Natural killer cell (primary cell): ENCODE results near the gene AKAP13. TPM values are rescaled to one million over a fixed set of nuclear protein-coding genes. Genes with fewer than 3 reads are reported as not detected.

Experiments used
- ATAC-seq, 3 donors: fragments of 150-1000 bp in 2 of 3; fragments of 200-7000 bp in 1 of 3; cut with Tn5 transposase; 1 replicate in 1 of 3; 2 replicates in 2 of 3; pipeline ENCODE4 v1.10.0; 2021; ENCODE audit warnings: mild to moderate bottlenecking in 2 of 3, moderate library complexity in 2 of 3
- DNase-seq, 2 donors: peaks; one replicate each; pipeline versions ENCODE4 v3.0.0 to v3.0.0-alpha.2; 2013 to 2021; ENCODE audit warnings: mixed read lengths in 1 of 2
- H3K27ac ChIP-seq: one replicate; pipeline ENCODE4 v1.5.1; 2013; ENCODE audit warnings: mild to moderate bottlenecking, low read length
- H3K27me3 ChIP-seq: one replicate; pipeline ENCODE4 v1.6.1; 2013; ENCODE audit warnings: low read length; ENCODE audit not compliant: control insufficient read depth, insufficient read depth
- H3K36me3 ChIP-seq: one replicate; pipeline ENCODE4 v1.6.1; 2013; ENCODE audit warnings: low read length; ENCODE audit not compliant: control insufficient read depth, insufficient read depth
- H3K4me1 ChIP-seq: one replicate; pipeline ENCODE4 v1.6.1; 2013; ENCODE audit warnings: low read length; ENCODE audit not compliant: control insufficient read depth, insufficient read depth
- H3K4me3 ChIP-seq: one replicate; pipeline ENCODE4 v1.5.1; 2013; ENCODE audit warnings: low read length
- H3K9me3 ChIP-seq: one replicate; pipeline ENCODE4 v1.6.1; 2013; ENCODE audit warnings: low read length; ENCODE audit not compliant: control insufficient read depth, insufficient read depth
- H3K27ac Mint-ChIP-seq, 2 donors: one replicate each; pipeline ENCODE4 v1.8.0; 2022; ENCODE audit warnings: mild to moderate bottlenecking in 2 of 2, mixed read lengths in 2 of 2, moderate library complexity in 1 of 2
- H3K27me3 Mint-ChIP-seq, 2 donors: one replicate each; pipeline ENCODE4 v1.8.0; 2022; ENCODE audit warnings: low read depth in 2 of 2, mixed read lengths in 2 of 2
- H3K36me3 Mint-ChIP-seq: one replicate; pipeline ENCODE4 v1.8.0; 2022; ENCODE audit warnings: mixed read lengths
- H3K4me1 Mint-ChIP-seq, 2 donors: one replicate each; pipeline ENCODE4 v1.8.0; 2022; ENCODE audit warnings: mixed read lengths in 2 of 2
- H3K4me3 Mint-ChIP-seq: one replicate; pipeline ENCODE4 v1.8.0; 2022; ENCODE audit warnings: mild to moderate bottlenecking, moderate library complexity, mixed read lengths
- H3K9me3 Mint-ChIP-seq, 2 donors: one replicate each; pipeline ENCODE4 v1.8.0; 2022; ENCODE audit warnings: mixed read lengths in 2 of 2
- WGBS: methylation state at CpG from one replicate; pipeline ENCODE4 v1.1.7; 2013; ENCODE audit warnings: missing lambda C conversion rate; ENCODE audit not compliant: insufficient coverage; 5-methylcytosine and 5-hydroxymethylcytosine counted together
- intact Hi-C: fragments of 100-400 bp; cut with micrococcal nuclease; formaldehyde crosslinking; loops from one replicate; pipeline ENCODE4 v1.14.2; 2022
- total RNA-seq, 4 donors: library from RNA; stranded (reverse); fragments of 120-200 nt in 1 of 4; gene quantifications; one replicate each; pipeline versions ENCODE4 v1.2.3 to v1.2.4, GENCODE V29; 2013 to 2022
- TF ChIP-seq, protein P1 (sequence below): fragments of 200-600 bp; IDR thresholded peaks from one replicate; pipeline ENCODE4 v1.8.0; 2022; ENCODE audit warnings: antibody characterized with exemption

AKAP13 gene
- total RNA-seq, 3 donors from 2014 or later (not counting 1 experiment from before 2014, with no cell fraction given), result 573 to 661 (median 647) TPM

DNA sequence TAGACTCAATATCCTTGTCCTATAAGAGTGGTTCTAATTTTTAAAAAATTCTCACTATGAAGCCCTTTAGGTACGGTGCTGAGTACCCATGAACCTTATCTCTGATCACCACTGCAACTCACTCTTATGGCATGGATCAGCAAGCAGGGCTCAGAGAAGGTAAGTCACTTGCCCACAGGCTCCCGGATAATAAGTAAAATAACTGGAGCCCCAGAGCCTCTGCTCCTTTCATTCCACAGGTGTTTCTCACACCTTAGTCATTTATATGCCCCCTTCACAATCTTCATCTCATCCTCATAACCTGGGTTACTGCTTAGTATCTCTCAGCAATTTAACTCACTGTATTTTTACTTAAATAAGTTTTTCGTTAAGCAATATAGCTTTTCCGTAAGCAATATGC, 28.4 kb upstream of the AKAP13 start:
- ATAC-seq, result no peak
- no peak for DNase-seq
- no peaks in the 10 kb centered on the region for H3K27me3 ChIP-seq
- H3K27ac ChIP-seq, result no peak overlapping the region
- H3K36me3 Mint-ChIP-seq, result no peaks in the 10 kb centered on the region
- H3K27me3 Mint-ChIP-seq, result peaks cover 13% of the 10 kb centered on the region in 2 donors
- H3K4me3 ChIP-seq, result no peak overlapping the region
- H3K27ac Mint-ChIP-seq, result no peak overlapping the region
- 95% methylated on average over 3 of the region's 4 CpGs for WGBS
- no peaks in the 10 kb centered on the region for H3K36me3 ChIP-seq
- no peak overlapping the region for H3K4me3 Mint-ChIP-seq
- H3K4me1 Mint-ChIP-seq, result no peaks in the 10 kb centered on the region
- H3K4me1 ChIP-seq, result peaks cover 3% of the 10 kb centered on the region
- TF ChIP-seq, protein P1, sequence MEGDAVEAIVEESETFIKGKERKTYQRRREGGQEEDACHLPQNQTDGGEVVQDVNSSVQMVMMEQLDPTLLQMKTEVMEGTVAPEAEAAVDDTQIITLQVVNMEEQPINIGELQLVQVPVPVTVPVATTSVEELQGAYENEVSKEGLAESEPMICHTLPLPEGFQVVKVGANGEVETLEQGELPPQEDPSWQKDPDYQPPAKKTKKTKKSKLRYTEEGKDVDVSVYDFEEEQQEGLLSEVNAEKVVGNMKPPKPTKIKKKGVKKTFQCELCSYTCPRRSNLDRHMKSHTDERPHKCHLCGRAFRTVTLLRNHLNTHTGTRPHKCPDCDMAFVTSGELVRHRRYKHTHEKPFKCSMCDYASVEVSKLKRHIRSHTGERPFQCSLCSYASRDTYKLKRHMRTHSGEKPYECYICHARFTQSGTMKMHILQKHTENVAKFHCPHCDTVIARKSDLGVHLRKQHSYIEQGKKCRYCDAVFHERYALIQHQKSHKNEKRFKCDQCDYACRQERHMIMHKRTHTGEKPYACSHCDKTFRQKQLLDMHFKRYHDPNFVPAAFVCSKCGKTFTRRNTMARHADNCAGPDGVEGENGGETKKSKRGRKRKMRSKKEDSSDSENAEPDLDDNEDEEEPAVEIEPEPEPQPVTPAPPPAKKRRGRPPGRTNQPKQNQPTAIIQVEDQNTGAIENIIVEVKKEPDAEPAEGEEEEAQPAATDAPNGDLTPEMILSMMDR, result no peak
- intact Hi-C loops, result no loop called here
- H3K9me3 Mint-ChIP-seq, result no peaks in the 10 kb centered on the region
- no peaks in the 10 kb centered on the region for H3K9me3 ChIP-seq

GRCh38 chr15:85353516-85353915, 26.9 kb upstream of the AKAP13 start:
- peaks cover 0 to 5% of the 10 kb centered on the region in 2 donors for H3K4me1 Mint-ChIP-seq
- TF ChIP-seq, protein P1, result no peak
- no peaks in the 10 kb centered on the region for H3K36me3 Mint-ChIP-seq
- H3K9me3 Mint-ChIP-seq, result no peaks in the 10 kb centered on the region
- no peak overlapping the region for H3K4me3 Mint-ChIP-seq
- no peak for DNase-seq
- H3K27me3 ChIP-seq, result no peaks in the 10 kb centered on the region
- H3K27ac ChIP-seq, result no peak overlapping the region
- peaks cover 13% of the 10 kb centered on the region in 2 donors for H3K27me3 Mint-ChIP-seq
- H3K36me3 ChIP-seq, result no peaks in the 10 kb centered on the region
- no peak overlapping the region for H3K4me3 ChIP-seq
- no peaks in the 10 kb centered on the region for H3K4me1 ChIP-seq
- ATAC-seq, result no peak
- H3K9me3 ChIP-seq, result no peaks in the 10 kb centered on the region
- intact Hi-C loops, result no loop called here
- H3K27ac Mint-ChIP-seq, result no peak overlapping the region

DNA sequence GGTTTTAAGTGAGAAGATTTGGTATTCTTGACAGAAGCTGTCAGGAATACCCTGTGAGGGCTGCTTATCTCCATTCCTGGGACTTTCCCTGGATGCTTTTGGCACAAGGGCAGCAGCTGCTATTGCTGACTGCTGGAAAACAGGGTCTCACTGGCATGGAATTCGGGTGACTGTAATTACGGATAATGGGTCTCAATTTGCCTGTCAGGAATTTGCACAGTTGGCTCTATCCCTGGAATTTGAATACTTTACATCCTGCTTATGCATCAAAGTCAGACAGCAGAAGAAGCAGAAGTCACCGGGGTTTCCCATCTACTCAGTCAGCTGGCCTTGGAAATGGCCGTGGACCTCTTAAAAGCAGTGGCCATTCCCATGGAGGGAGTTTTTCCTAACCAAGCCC, 25.9 kb upstream of the AKAP13 start:
- TF ChIP-seq, protein P1, result no peak
- H3K27me3 Mint-ChIP-seq, result peaks cover 13% of the 10 kb centered on the region in 2 donors
- H3K36me3 Mint-ChIP-seq, result no peaks in the 10 kb centered on the region
- WGBS, result over 99% methylated on average over 4 of the region's 4 CpGs
- intact Hi-C loops, result no loop called here
- Histone ChIP-seq H3K27ac (no peak overlapping the region), H3K36me3 (no peaks in the 10 kb centered on the region), H3K4me1 (no peaks in the 10 kb centered on the region), H3K27me3 (no peaks in the 10 kb centered on the region), H3K4me3 (no peak overlapping the region), H3K9me3 (no peaks in the 10 kb centered on the region)
- no peak overlapping the region for H3K4me3 Mint-ChIP-seq
- no peaks in the 10 kb centered on the region for H3K9me3 Mint-ChIP-seq
- no peak overlapping the region for H3K27ac Mint-ChIP-seq
- DNase-seq, result no peak
- H3K4me1 Mint-ChIP-seq, result peaks cover 0 to 5% of the 10 kb centered on the region in 2 donors
- ATAC-seq, result no peak

GRCh38 chr15:85354948-85355347, 25.5 kb upstream of the AKAP13 start:
- H3K4me3 Mint-ChIP-seq, result no peak overlapping the region
- WGBS, result 64% methylated on average over 4 of the region's 4 CpGs

More at GRCh38 chr15:85354948-85355347, 25.5 kb upstream of the AKAP13 start:
- Mint-ChIP-seq H3K9me3 (no peaks in the 10 kb centered on the region), H3K4me1 (peaks cover 0 to 5% of the 10 kb centered on the region in 2 donors), H3K27ac (no peak overlapping the region), H3K27me3 (peaks cover 13% of the 10 kb centered on the region in 2 donors), H3K36me3 (no peaks in the 10 kb centered on the region)
- intact Hi-C loops, result no loop called here
- TF ChIP-seq, protein P1, result no peak
- no peak overlapping the region for H3K4me3 ChIP-seq
- no peak overlapping the region for H3K27ac ChIP-seq
- H3K36me3 ChIP-seq, result no peaks in the 10 kb centered on the region
- no peaks in the 10 kb centered on the region for H3K4me1 ChIP-seq
- no peaks in the 10 kb centered on the region for H3K9me3 ChIP-seq
- ATAC-seq, result no peak
- no peaks in the 10 kb centered on the region for H3K27me3 ChIP-seq
- DNase-seq, result no peak
